Measurements from ENCODE around the gene WWOX. TPM values are rescaled to one million over a fixed set of nuclear protein-coding genes. Genes with fewer than 3 reads are reported as not detected.

The WWOX gene
- total RNA-seq, 1 experiment from 2014 or later, result 35.6 TPM

- no peak for DNase-seq
- CTCF ChIA-PET, result no interaction called here
- intact Hi-C loops (cut with micrococcal nuclease; ENCODE audit: unreplicated experiment), result no loop called here
Observed at GRCh38 chr16:78333808-78334207, 234.4 kb downstream of the WWOX start.

GRCh38 chr16:78340590-78340989 is 241.1 kb downstream of the WWOX start:
- no peaks in the 10 kb centered on the region for H3K36me3 ChIP-seq (ENCODE audit: low read depth)
- H3K79me2 ChIP-seq (ENCODE audit: low read depth), result no peaks in the 10 kb centered on the region
- H3K9me3 ChIP-seq (ENCODE audit: insufficient read depth, low read depth), result no peaks in the 10 kb centered on the region
- H3F3A ChIP-seq (ENCODE audit: insufficient read depth, low read depth), result no peaks in the 10 kb centered on the region
- no TSS peak for BruUV-seq (replicated peaks)
- H3K4me1 ChIP-seq (replicated peaks; ENCODE audit: insufficient read depth), result no peaks in the 10 kb centered on the region
- no peaks in the 10 kb centered on the region for H3K27me3 ChIP-seq (ENCODE audit: insufficient read depth, low read depth)
- ChIA-PET POLR2A (ENCODE audit: unreplicated experiment) (no interaction called here), CTCF (no interaction called here)
- no peak overlapping the region for H3K27ac ChIP-seq
- intact Hi-C loops (cut with micrococcal nuclease; ENCODE audit: unreplicated experiment), result no loop called here
- no peak overlapping the region for H2AFZ ChIP-seq
- no peak for DNase-seq
- H3K9me2 ChIP-seq (ENCODE audit: insufficient read depth), result no peaks in the 10 kb centered on the region
- no peak overlapping the region for H3K4me3 ChIP-seq
- no peaks in the 10 kb centered on the region for H4K20me1 ChIP-seq (ENCODE audit: insufficient read depth)
- TF ChIP-seq EZH2 (IDR thresholded peaks at IDR 0.05; ENCODE audit: low read depth), result no peak
- no peak for TF ChIP-seq CTCF (conservative IDR thresholded peaks at IDR 0.05)
- no peak overlapping the region for H3K4me2 ChIP-seq

More at GRCh38 chr16:78333808-78334207, 234.4 kb downstream of the WWOX start:
- H2AFZ ChIP-seq, result no peak overlapping the region
- no peak for TF ChIP-seq CTCF (conservative IDR thresholded peaks at IDR 0.05)
- TF ChIP-seq EZH2 (IDR thresholded peaks at IDR 0.05; ENCODE audit: low read depth), result no peak
- no peaks in the 10 kb centered on the region for H3K9me3 ChIP-seq (ENCODE audit: insufficient read depth, low read depth)
- H3K4me3 ChIP-seq, result no peak overlapping the region
- no peaks in the 10 kb centered on the region for H3K4me1 ChIP-seq (replicated peaks; ENCODE audit: insufficient read depth)
- H3K36me3 ChIP-seq (ENCODE audit: low read depth), result no peaks in the 10 kb centered on the region
- no peaks in the 10 kb centered on the region for H3K79me2 ChIP-seq (ENCODE audit: low read depth)
- H3K27me3 ChIP-seq (ENCODE audit: insufficient read depth, low read depth), result no peaks in the 10 kb centered on the region
- H3F3A ChIP-seq (ENCODE audit: insufficient read depth, low read depth), result no peaks in the 10 kb centered on the region
- H4K20me1 ChIP-seq (ENCODE audit: insufficient read depth), result no peaks in the 10 kb centered on the region
- no peaks in the 10 kb centered on the region for H3K9me2 ChIP-seq (ENCODE audit: insufficient read depth)
- no TSS peak for BruUV-seq (replicated peaks)
- POLR2A ChIA-PET (ENCODE audit: unreplicated experiment), result no interaction called here
- no peak overlapping the region for H3K27ac ChIP-seq
- H3K4me2 ChIP-seq, result no peak overlapping the region

- H3K4me3 ChIP-seq, result no peak overlapping the region
- ChIA-PET CTCF (no interaction called here), POLR2A (ENCODE audit: unreplicated experiment) (no interaction called here)
- no TSS peak for BruUV-seq (replicated peaks)
- TF ChIP-seq EZH2 (IDR thresholded peaks at IDR 0.05; ENCODE audit: low read depth), result no peak
- no peak for TF ChIP-seq CTCF (conservative IDR thresholded peaks at IDR 0.05)
- no peaks in the 10 kb centered on the region for H3K9me2 ChIP-seq (ENCODE audit: insufficient read depth)
- H3K36me3 ChIP-seq (ENCODE audit: low read depth), result no peaks in the 10 kb centered on the region
- no peaks in the 10 kb centered on the region for H3K79me2 ChIP-seq (ENCODE audit: low read depth)
- H3F3A ChIP-seq (ENCODE audit: insufficient read depth, low read depth), result no peaks in the 10 kb centered on the region
- H2AFZ ChIP-seq, result no peak overlapping the region
- intact Hi-C loops (cut with micrococcal nuclease; ENCODE audit: unreplicated experiment), result no loop called here
- no peak overlapping the region for H3K4me2 ChIP-seq
- no peaks in the 10 kb centered on the region for H3K27me3 ChIP-seq (ENCODE audit: insufficient read depth, low read depth)
- H3K4me1 ChIP-seq (replicated peaks; ENCODE audit: insufficient read depth), result no peaks in the 10 kb centered on the region
- no peaks in the 10 kb centered on the region for H3K9me3 ChIP-seq (ENCODE audit: insufficient read depth, low read depth)
- no peak overlapping the region for H3K27ac ChIP-seq
- H4K20me1 ChIP-seq (ENCODE audit: insufficient read depth), result no peaks in the 10 kb centered on the region
- DNase-seq, result no peak
Observed at GRCh38 chr16:78348068-78348467, 248.6 kb downstream of the WWOX start.

Measured in PC-9 (cell line).